Heart left ventricle (tissue), 16 donors: ENCODE measurements around the gene TMEM170B. TPM values are rescaled to one million over a fixed set of nuclear protein-coding genes. Genes with fewer than 3 reads are reported as not detected.

Experiments used
- ATAC-seq, 4 donors: fragments of 200-7000 bp; cut with Tn5 transposase; one replicate each; pipeline ENCODE4 v1.9.1; 2020 to 2022; ENCODE audit warnings: moderate library complexity in 4 of 4, mild to moderate bottlenecking in 3 of 4, moderate number of reproducible peaks in 1 of 4
- DNase-seq, 5 donors: peaks; one replicate each; pipeline ENCODE4 v3.0.0-alpha.2; 2020
- H3K27ac ChIP-seq, 12 donors: fragments of 200-600 bp; sonication (generic) in 4 of 12; one replicate each; pipeline versions ENCODE4 v1.5.0 to v1.8.0; 2016 to 2022; ENCODE audit warnings: mild to moderate bottlenecking in 2 of 12
- H3K27me3 ChIP-seq, 9 donors: fragments of 200-600 bp; sonication (generic) in 2 of 9; one replicate each; pipeline versions ENCODE4 v1.5.1 to v1.8.0; 2016 to 2022; ENCODE audit warnings: mild to moderate bottlenecking in 3 of 9
- H3K36me3 ChIP-seq, 9 donors: fragments of 200-600 bp; sonication (generic) in 2 of 9; one replicate each; pipeline versions ENCODE4 v1.5.0 to v1.8.0; 2018 to 2022; ENCODE audit warnings: mild to moderate bottlenecking in 2 of 9
- H3K4me1 ChIP-seq, 12 donors: fragments of 200-600 bp; sonication (generic) in 4 of 12; one replicate each; pipeline versions ENCODE4 v1.5.0 to v1.8.0; 2016 to 2022; ENCODE audit warnings: mild to moderate bottlenecking in 3 of 12
- H3K4me3 ChIP-seq, 12 donors: fragments of 200-600 bp; sonication (generic) in 4 of 12; one replicate each; pipeline versions ENCODE4 v1.5.0 to v1.8.0; 2017 to 2022; ENCODE audit warnings: mild to moderate bottlenecking in 9 of 12, moderate library complexity in 4 of 12
- H3K9me3 ChIP-seq, 12 donors: fragments of 200-600 bp; sonication (generic) in 4 of 12; one replicate each; pipeline versions ENCODE4 v1.5.0 to v1.8.0; 2016 to 2022; ENCODE audit warnings: mild to moderate bottlenecking in 1 of 12
- POLR2A ChIP-seq, 2 donors: fragments of 450-650 bp; IDR thresholded peaks; one replicate each; pipeline ENCODE4 v1.6.1; 2017; ENCODE audit warnings: antibody characterized with exemption in 2 of 2, mild to moderate bottlenecking in 2 of 2, moderate library complexity in 2 of 2
- WGBS, 4 donors: extraction: QIAGEN DNeasy Blood & Tissue Kit in 2 of 4; methylation state at CpG; one replicate each; pipeline versions ENCODE4 v1.1.5 to v1.1.7; 2013 to 2018; 5-methylcytosine and 5-hydroxymethylcytosine counted together
- intact Hi-C, 10 donors: fragments of 100-400 bp; cut with DNase I; formaldehyde crosslinking; loops; one replicate each; pipeline versions ENCODE4 v1.11.1 to v1.14.2; 2022
- polyA plus RNA-seq, 2 donors: library from polyadenylated mRNA; stranded (reverse); fragments of 200-250 nt; gene quantifications; one replicate each; pipeline ENCODE4 v1.2.3, GENCODE V29; 2013
- total RNA-seq, 9 donors: library from RNA; depleted of rRNA in 2 of 9; stranded (reverse); fragments of >200 nt in 2 of 9; fragmentation: NEBNext Ultra II Directional in 3 of 9; extraction: Animal tissue kit (Norgen Biotek cat#: 25700) in 3 of 9; gene quantifications; one replicate each; pipeline versions ENCODE4 v1.1.0 to v1.2.4, GENCODE V29; 2016 to 2023
- TF ChIP-seq, protein P1 (sequence below), 12 donors: fragments of 200-600 bp; sonication (generic) in 4 of 12; IDR thresholded peaks; one replicate each; pipeline versions ENCODE4 v1.5.0 to v1.8.0; 2018 to 2022; ENCODE audit warnings: antibody characterized with exemption in 12 of 12, mild to moderate bottlenecking in 5 of 12
- donor health status: ischemic (EF 13 %, LVEDD 7.1; RV severe dilation, severe dysfunction).
- donor health status: healthy with polysubstance abuse.
- donor health status: DM: no; HTN: yes; CAD: no.
- donor health status: DM: no; HTN: no; CAD: no.
- donor health status: ischemic (EF 25% LVEDD 6.9; RV normal size, moderate dysfunction).
- donor health status: ischemic (EF 25% LVEDD 5.7; RV mildly dilated, moderate dysfunction).
- donor health status: healthy.
- donor health status: DM: yes; HTN: yes; CAD: no.
- donor health status: ischemic (EF 35%, LVEDD 5.7; RV mildly dilated, moderate dysfunction).
- donor health status: nonischemic (EF 11% LVEDD 7.7; RV severe dilation, severe dysfunction).
- donor health status: DM: yes; HTN: yes; CAD: no.
- donor health status: PGD.
- donor health status: ischemic (EF 29% LVEDD 5.4; RV normal size, mild dysfunction).
- donor health status: nonischemic (EF 23%, LVEDD 6.1; RV moderate dilation, normal function).

Gene TMEM170B
- total and polyA plus RNA-seq, 11 donors: 1.0 to 5.9 (median 3.9) TPM

DNA sequence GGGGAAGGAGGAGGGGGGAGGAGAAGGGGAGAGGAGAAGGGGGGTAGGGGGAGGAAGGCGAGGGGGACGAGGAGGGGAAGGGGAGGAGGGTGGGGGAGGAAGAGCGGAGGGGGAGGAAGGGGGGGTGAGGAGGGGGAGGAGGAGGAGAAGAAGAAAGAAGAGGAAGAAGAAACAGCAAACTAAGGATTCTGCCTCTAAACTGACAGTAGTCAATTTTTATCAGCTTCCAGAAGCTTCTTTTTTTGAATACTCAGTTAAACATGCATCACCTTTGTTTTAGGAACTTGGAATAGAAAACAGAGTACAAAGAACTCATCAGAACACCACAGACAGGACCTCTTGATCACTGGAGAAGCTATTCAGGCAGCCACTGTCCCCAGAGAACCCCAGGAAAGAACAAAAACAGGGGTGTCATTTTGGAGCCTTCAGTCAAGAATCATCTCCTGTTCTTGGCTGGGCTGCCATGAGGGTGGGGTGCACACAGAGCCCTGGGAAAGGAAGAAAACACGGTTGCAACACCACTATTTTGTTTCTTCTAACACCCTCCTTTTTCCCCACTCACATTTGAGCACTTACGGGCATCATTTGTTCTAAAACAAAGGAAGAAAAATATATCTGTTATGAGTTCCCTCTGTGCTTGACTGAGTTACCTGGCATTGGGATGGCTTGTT, 67.4 kb downstream of the TMEM170B start:
- no peak for ATAC-seq
- Histone ChIP-seq H3K27me3 (no peaks in the 10 kb centered on the region), H3K9me3 (no peaks in the 10 kb centered on the region), H3K4me1 (peaks cover 0 to 47% (median 31%) of the 10 kb centered on the region in 12 donors), H3K27ac (peak overlapping the region in 3 of 12 donors; percentile 3 to 56 (median 32)), H3K4me3 (no peak overlapping the region), H3K36me3 (no peaks in the 10 kb centered on the region)
- intact Hi-C loops: loop anchor here in 5 of 10 donors (5.0 to 10.0 kb wide), 2 partner anchors 47 to 990 kb away; no protein-coding TSS in a partner anchor
- 48 to 76% (median 64%) methylated on average over 5 of the region's 5 CpGs for WGBS, 4 donors
- no peak for DNase-seq
- TF ChIP-seq, protein P1, sequence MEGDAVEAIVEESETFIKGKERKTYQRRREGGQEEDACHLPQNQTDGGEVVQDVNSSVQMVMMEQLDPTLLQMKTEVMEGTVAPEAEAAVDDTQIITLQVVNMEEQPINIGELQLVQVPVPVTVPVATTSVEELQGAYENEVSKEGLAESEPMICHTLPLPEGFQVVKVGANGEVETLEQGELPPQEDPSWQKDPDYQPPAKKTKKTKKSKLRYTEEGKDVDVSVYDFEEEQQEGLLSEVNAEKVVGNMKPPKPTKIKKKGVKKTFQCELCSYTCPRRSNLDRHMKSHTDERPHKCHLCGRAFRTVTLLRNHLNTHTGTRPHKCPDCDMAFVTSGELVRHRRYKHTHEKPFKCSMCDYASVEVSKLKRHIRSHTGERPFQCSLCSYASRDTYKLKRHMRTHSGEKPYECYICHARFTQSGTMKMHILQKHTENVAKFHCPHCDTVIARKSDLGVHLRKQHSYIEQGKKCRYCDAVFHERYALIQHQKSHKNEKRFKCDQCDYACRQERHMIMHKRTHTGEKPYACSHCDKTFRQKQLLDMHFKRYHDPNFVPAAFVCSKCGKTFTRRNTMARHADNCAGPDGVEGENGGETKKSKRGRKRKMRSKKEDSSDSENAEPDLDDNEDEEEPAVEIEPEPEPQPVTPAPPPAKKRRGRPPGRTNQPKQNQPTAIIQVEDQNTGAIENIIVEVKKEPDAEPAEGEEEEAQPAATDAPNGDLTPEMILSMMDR (IDR thresholded peaks at IDR 0.05): no peak

DNA sequence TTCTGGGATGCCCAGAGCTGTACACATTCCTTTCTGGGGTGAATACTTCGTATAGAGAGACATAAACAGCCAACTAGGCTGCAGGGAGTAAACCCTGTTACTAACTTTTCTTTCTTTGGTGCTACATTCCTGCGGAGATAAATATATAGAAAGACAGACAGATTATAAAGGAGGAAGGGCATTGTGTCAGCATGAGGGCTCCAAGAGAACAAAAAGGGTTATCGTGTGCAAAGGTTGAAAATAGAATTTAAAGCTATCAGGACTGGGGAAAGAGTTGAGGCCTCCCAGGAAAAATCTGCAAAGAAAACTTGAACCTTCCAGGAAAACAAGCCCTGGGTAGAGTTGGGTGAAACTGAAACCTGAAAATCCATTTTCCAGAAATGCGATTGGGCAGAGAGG, 68.0 kb downstream of the TMEM170B start:
- peak overlapping the region in 4 of 12 donors; percentile 3 to 56 (median 16) for H3K27ac ChIP-seq
- peaks cover 0 to 48% (median 33%) of the 10 kb centered on the region in 12 donors for H3K4me1 ChIP-seq
- no peak overlapping the region for H3K4me3 ChIP-seq
- H3K36me3 ChIP-seq: no peaks in the 10 kb centered on the region
- DNase-seq: no peak
- intact Hi-C loops: loop anchor here in 5 of 10 donors (5.0 to 10.0 kb wide), 2 partner anchors 47 to 989 kb away; no protein-coding TSS in a partner anchor
- no peak for ATAC-seq
- H3K27me3 ChIP-seq: no peaks in the 10 kb centered on the region
- WGBS, 4 donors: 57 to 74% (median 72%) methylated on average over 4 of the region's 4 CpGs
- TF ChIP-seq, protein P1 (IDR thresholded peaks at IDR 0.05): no peak
- TF ChIP-seq POLR2A (IDR thresholded peaks at IDR 0.05): no peak
- H3K9me3 ChIP-seq: no peaks in the 10 kb centered on the region

DNA sequence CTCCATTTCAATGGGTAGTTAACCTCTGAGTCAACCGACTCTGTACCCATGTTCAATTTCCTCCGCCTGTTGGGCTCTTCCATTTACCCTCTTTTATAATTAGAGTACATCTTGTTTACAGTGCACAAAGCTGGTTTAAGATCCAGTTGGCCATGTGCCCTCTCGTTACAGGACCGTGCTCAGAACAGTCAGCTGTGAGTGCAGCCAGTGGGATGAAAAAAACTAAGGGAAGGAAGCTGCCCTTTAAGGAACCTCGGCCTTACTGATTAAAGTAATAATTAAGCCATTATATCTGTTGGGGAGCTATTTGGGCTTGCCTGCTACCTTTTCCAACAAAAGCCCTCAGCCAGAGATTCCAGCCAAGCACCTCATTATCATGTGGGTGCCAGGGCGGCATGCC, 68.8 kb downstream of the TMEM170B start:
- DNase-seq: no peak
- H3K4me3 ChIP-seq: no peak overlapping the region
- WGBS, 4 donors: 33 to 49% (median 40%) methylated on average over 6 of the region's 6 CpGs
- ATAC-seq: peak in 3 of 4 donors; percentile 17 to 46 (median 44)
- TF ChIP-seq, protein P1 (IDR thresholded peaks at IDR 0.05): no peak
- TF ChIP-seq POLR2A (IDR thresholded peaks at IDR 0.05): no peak
- H3K9me3 ChIP-seq: no peaks in the 10 kb centered on the region
- H3K36me3 ChIP-seq: no peaks in the 10 kb centered on the region
- peak overlapping the region in 4 of 12 donors; percentile 13 to 56 (median 29) for H3K27ac ChIP-seq
- intact Hi-C loops: loop anchor here in 5 of 10 donors (5.0 to 10.0 kb wide), 2 partner anchors 46 to 988 kb away; no protein-coding TSS in a partner anchor
- H3K27me3 ChIP-seq: no peaks in the 10 kb centered on the region
- H3K4me1 ChIP-seq: peaks cover 0 to 48% (median 33%) of the 10 kb centered on the region in 12 donors

DNA sequence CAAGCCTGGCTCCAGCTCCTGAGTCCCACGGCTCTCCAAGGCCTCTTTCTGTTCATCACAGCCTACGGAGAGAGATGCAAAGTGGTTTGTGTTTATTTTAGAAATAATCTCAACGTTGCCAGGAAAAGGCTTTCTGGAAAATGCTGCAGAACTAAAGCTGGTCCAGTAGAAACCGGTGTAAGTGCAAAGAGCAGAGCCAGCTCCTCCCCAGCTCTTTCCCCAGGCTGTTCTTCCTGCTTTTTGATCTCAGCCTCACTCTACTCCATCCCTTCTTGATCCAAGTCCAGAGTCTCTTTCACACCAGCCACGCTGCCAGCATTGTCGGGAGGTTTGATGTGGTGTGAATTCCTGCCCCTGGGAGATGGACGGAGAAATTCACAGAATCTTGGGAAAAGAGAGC, 69.8 kb downstream of the TMEM170B start:
- no peaks in the 10 kb centered on the region for H3K9me3 ChIP-seq
- H3K27me3 ChIP-seq: no peaks in the 10 kb centered on the region
- intact Hi-C loops: loop anchor here in 5 of 10 donors (5.0 to 10.0 kb wide), 2 partner anchors 45 to 987 kb away; no protein-coding TSS in a partner anchor
- H3K4me3 ChIP-seq: no peak overlapping the region
- no peak for TF ChIP-seq POLR2A (IDR thresholded peaks at IDR 0.05)
- TF ChIP-seq, protein P1 (IDR thresholded peaks at IDR 0.05): no peak
- peaks cover 0 to 48% (median 33%) of the 10 kb centered on the region in 12 donors for H3K4me1 ChIP-seq
- H3K36me3 ChIP-seq: no peaks in the 10 kb centered on the region
- DNase-seq (peak in 1 of 5 donors; percentile 18), ATAC-seq (peak; percentile 21 to 46 (median 32))
- WGBS, 4 donors: 26 to 41% (median 29%) methylated on average over 7 of the region's 7 CpGs
- peak overlapping the region in 2 of 12 donors; percentile 25 to 34 for H3K27ac ChIP-seq
